HCT116 (cell line): ENCODE results near the gene TMEM101. TPM values are rescaled to one million over a fixed set of nuclear protein-coding genes. Genes with fewer than 3 reads are reported as not detected.

ENCODE experiments used
- ATAC-seq: fragments of 200-7000 bp; cut with Tn5 transposase; 2 replicates; pipeline ENCODE4 v1.9.1; 2020; ENCODE audit warnings: mild to moderate bottlenecking, moderate library complexity
- BruUV-seq: library from RNA; stranded (reverse); fragments of 400-500 nt; replicated peaks from 2 replicates; lab custom pipeline; 2021; lab: Mats Ljungman, UMichigan
- CTCF ChIA-PET: fragments of 300-600 bp; sonication (Branson Sonifier 250); formaldehyde crosslinking; loops from one replicate; lab custom pipeline; 2021; ENCODE audit warnings: antibody characterized with exemption; lab: Charles Lee
- POLR2A ChIA-PET: fragments of 300-600, 350-600 bp; sonication (Branson Sonifier 250); formaldehyde crosslinking; loops from one replicate; lab custom pipeline; 2021; ENCODE audit warnings: antibody characterized with exemption; lab: Charles Lee
- RAD21 ChIA-PET, 2 experiments: fragments of 300-600 bp; sonication (Branson Sonifier 250); formaldehyde crosslinking; loops; one replicate each; lab custom pipeline; 2023; ENCODE audit warnings: low total read pairs in 2 of 2; ENCODE audit not compliant: uncharacterized antibody in 2 of 2, unreplicated experiment in 2 of 2, low non-redundant PET in 1 of 2; lab: Charles Lee
- DNase-seq: peaks from one replicate; pipeline ENCODE4 v3.0.0-alpha.2; 2010; ENCODE audit warnings: low read depth, low spot score
- H2AFZ ChIP-seq: fragments of 200-600 bp; shearing (Covaris generic), sonication (generic); 2 replicates; pipeline ENCODE4 v1.6.1; 2017; ENCODE audit warnings: low read depth, mixed run types, mixed read lengths, antibody characterized with exemption, low read length; ENCODE audit not compliant: poor library complexity, severe bottlenecking
- H3K27ac ChIP-seq: 2 replicates; pipeline ENCODE4 v1.5.1; 2012; ENCODE audit warnings: low read depth, low read length
- H3K27me3 ChIP-seq: fragments of 200-600 bp; sonication (generic); 2 replicates; pipeline ENCODE4 v1.6.1; 2016; ENCODE audit warnings: mixed run types, low read length, mixed read lengths; ENCODE audit not compliant: insufficient read depth
- H3K36me3 ChIP-seq, 2 experiments: fragments of 200-500 bp in 1 of 2; fragments of 200-600 bp in 1 of 2; sonication (Bioruptor generic) in 1 of 2; sonication (generic) in 1 of 2; 2 replicates each; pipeline versions ENCODE4 v1.5.1 to v1.6.1; 2014 to 2016; ENCODE audit warnings: low read length in 2 of 2, inconsistent platforms in 1 of 2, mixed read lengths in 1 of 2, mixed run types in 1 of 2; ENCODE audit not compliant: insufficient read depth in 2 of 2, control insufficient read depth in 1 of 2
- H3K4me1 ChIP-seq, 2 experiments: fragments of 200-600 bp in 1 of 2; sonication (generic) in 1 of 2; 2 replicates each; pipeline versions ENCODE4 v1.5.1 to v1.6.1; 2012 to 2017; ENCODE audit warnings: low read length in 2 of 2, inconsistent platforms in 1 of 2, mild to moderate bottlenecking in 1 of 2, mixed read lengths in 1 of 2, mixed run types in 1 of 2, moderate library complexity in 1 of 2; ENCODE audit not compliant: insufficient read depth in 2 of 2, control insufficient read depth in 1 of 2
- H3K4me2 ChIP-seq: fragments of 200-600 bp; sonication (generic); 2 replicates; pipeline ENCODE4 v1.6.1; 2017; ENCODE audit warnings: mixed run types, low read length, mixed read lengths
- H3K4me3 ChIP-seq, 2 experiments: fragments of 200-600 bp in 1 of 2; sonication (generic) in 1 of 2; replicated peaks in 1 of 2; 2 replicates each; pipeline ENCODE4 v1.5.1; 2011 to 2016; ENCODE audit warnings: low read length in 2 of 2, control low read depth in 1 of 2, low read depth in 1 of 2, mild to moderate bottlenecking in 1 of 2, mixed read lengths in 1 of 2, mixed run types in 1 of 2
- H3K79me2 ChIP-seq: fragments of 200-600 bp; sonication (generic); 2 replicates; pipeline ENCODE4 v1.6.1; 2017; ENCODE audit warnings: mild to moderate bottlenecking, mixed run types, low read length, moderate library complexity, mixed read lengths; ENCODE audit not compliant: insufficient read depth
- H3K9ac ChIP-seq: fragments of 200-600 bp; sonication (generic); 2 replicates; pipeline ENCODE4 v1.6.1; 2016; ENCODE audit warnings: low read length, mixed read lengths
- H3K9me2 ChIP-seq: fragments of 200-600 bp; sonication (generic), shearing (Covaris generic); 2 replicates; pipeline ENCODE4 v1.6.1; 2017; ENCODE audit warnings: mixed run types, mild to moderate bottlenecking, moderate library complexity; ENCODE audit not compliant: insufficient read depth
- H3K9me3 ChIP-seq, 2 experiments: fragments of 200-500 bp in 1 of 2; fragments of 200-600 bp in 1 of 2; sonication (Bioruptor generic) in 1 of 2; sonication (generic) in 1 of 2; 2 replicates each; pipeline ENCODE4 v1.6.1; 2014 to 2017; ENCODE audit warnings: low read length in 2 of 2, mixed read lengths in 2 of 2, inconsistent platforms in 1 of 2, low read depth in 1 of 2, mild to moderate bottlenecking in 1 of 2, mixed run types in 1 of 2, moderate library complexity in 1 of 2; ENCODE audit not compliant: control insufficient read depth in 1 of 2, insufficient read depth in 1 of 2
- H4K20me1 ChIP-seq: fragments of 200-600 bp; sonication (generic), shearing (Covaris generic); 2 replicates; pipeline ENCODE4 v1.6.1; 2017; ENCODE audit warnings: mixed run types, mild to moderate bottlenecking, moderate library complexity; ENCODE audit not compliant: insufficient read depth
- CBX3 ChIP-seq: IDR thresholded peaks from 2 replicates; pipeline ENCODE4 v1.6.1; 2012; ENCODE audit warnings: low read depth
- CEBPB ChIP-seq: IDR thresholded peaks from 2 replicates; pipeline ENCODE4 v1.6.1; 2012; ENCODE audit warnings: low read depth
- EGR1 ChIP-seq: IDR thresholded peaks from 2 replicates; pipeline ENCODE4 v1.6.1; 2012; ENCODE audit warnings: low read depth
- ELF1 ChIP-seq: IDR thresholded peaks from 2 replicates; pipeline ENCODE4 v1.6.1; 2012; ENCODE audit warnings: low read depth, borderline replicate concordance
- EZH2 ChIP-seq: fragments of 200-600 bp; sonication (generic); IDR thresholded peaks from 2 replicates; pipeline ENCODE4 v1.6.1; 2017; ENCODE audit warnings: antibody characterized with exemption, mixed run types
- EZH2phosphoT487 ChIP-seq: fragments of 200-600 bp; IDR thresholded peaks from 2 replicates; pipeline ENCODE4 v1.6.1; 2018; ENCODE audit warnings: antibody characterized with exemption, borderline replicate concordance
- POLR2A ChIP-seq: IDR thresholded peaks from 2 replicates; pipeline ENCODE4 v1.7.0; 2011; ENCODE audit warnings: borderline replicate concordance; ENCODE audit not compliant: insufficient read depth, insufficient read length; ENCODE audit errors: extremely low read depth
- POLR2AphosphoS5 ChIP-seq: IDR thresholded peaks from 2 replicates; pipeline ENCODE4 v1.6.1; 2011; ENCODE audit warnings: mild to moderate bottlenecking, low read depth, low read length, moderate library complexity
- RAD21 ChIP-seq: IDR thresholded peaks from 2 replicates; pipeline ENCODE4 v1.6.1; 2012; ENCODE audit warnings: low read depth, mild to moderate bottlenecking
- SP1 ChIP-seq: IDR thresholded peaks from 2 replicates; pipeline ENCODE4 v1.6.1; 2012; ENCODE audit warnings: low read depth
- TCF7L2 ChIP-seq: IDR thresholded peaks from 2 replicates; pipeline ENCODE4 v1.7.0; 2011; ENCODE audit warnings: borderline replicate concordance, inconsistent platforms; ENCODE audit not compliant: insufficient read depth, insufficient read length; ENCODE audit errors: extremely low read depth
- YY1 ChIP-seq: IDR thresholded peaks from 2 replicates; pipeline ENCODE4 v1.6.1; 2011; ENCODE audit warnings: low read length, low read depth, moderate library complexity, mild to moderate bottlenecking; ENCODE audit not compliant: insufficient replicate concordance; ENCODE audit errors: extremely low read depth
- ZBTB33 ChIP-seq: IDR thresholded peaks from 2 replicates; pipeline ENCODE4 v1.6.1; 2011; ENCODE audit warnings: mild to moderate bottlenecking, low read length, moderate library complexity; ENCODE audit not compliant: insufficient replicate concordance; ENCODE audit errors: extremely low read depth
- ZFX ChIP-seq: fragments of 450-650 bp; IDR thresholded peaks from 2 replicates; pipeline ENCODE4 v1.6.1; 2017
- ZNF274 ChIP-seq: fragments of 200-500 bp; sonication (Bioruptor generic); IDR thresholded peaks from 2 replicates; pipeline ENCODE4 v1.6.1; 2014; ENCODE audit warnings: mild to moderate bottlenecking, low read depth, low read length, inconsistent platforms
- intact Hi-C: fragments of 100-400 bp; cut with micrococcal nuclease; formaldehyde crosslinking; loops from 2 replicates; pipeline ENCODE4 v1.10.0; 2022
- total RNA-seq: library from RNA; stranded (reverse); gene quantifications from one replicate; pipeline ENCODE4 v1.2.1, GENCODE V29; 2021; ENCODE audit not compliant: unreplicated experiment
- TF ChIP-seq, protein P1 (sequence below), 3 experiments: fragments of 200-600 bp in 1 of 3; sonication (generic) in 1 of 3; IDR thresholded peaks in 2 of 3; conservative IDR thresholded peaks in 1 of 3; 2 replicates each; pipeline ENCODE4 v1.5.1; 2012 to 2017; ENCODE audit warnings: low read depth in 2 of 3, low read length in 2 of 3, antibody characterized with exemption in 1 of 3, borderline replicate concordance in 1 of 3, control low read depth in 1 of 3, mild to moderate bottlenecking in 1 of 3, mixed read lengths in 1 of 3, mixed run types in 1 of 3, moderate library complexity in 1 of 3; ENCODE audit not compliant: insufficient read depth in 1 of 3
- TF ChIP-seq, protein P2 (sequence below): IDR thresholded peaks from 2 replicates; pipeline ENCODE4 v1.6.1; 2012
- TF ChIP-seq, protein P3 (sequence below): IDR thresholded peaks from 2 replicates; pipeline ENCODE4 v1.6.1; 2012; ENCODE audit warnings: low read depth

TMEM101 gene
- total RNA-seq, 1 experiment from 2014 or later: 43.8 TPM

- Histone ChIP-seq H3K27ac (no peak overlapping the region), H3K9me2 (no peaks in the 10 kb centered on the region), H3K9me3 (no peaks in the 10 kb centered on the region), H3K9ac (no peak overlapping the region), H3K4me3 (no peak overlapping the region), H2AFZ (no peak overlapping the region), H3K4me1 (no peaks in the 10 kb centered on the region), H3K27me3 (no peaks in the 10 kb centered on the region), H3K36me3 (no peaks in the 10 kb centered on the region), H4K20me1 (no peaks in the 10 kb centered on the region), H3K79me2 (no peaks in the 10 kb centered on the region), H3K4me2 (no peak overlapping the region)
- ATAC-seq (no peak), DNase-seq (no peak)
- no peak for TF ChIP-seq EGR1
- no peak for TF ChIP-seq CBX3
- TF ChIP-seq, protein P1, sequence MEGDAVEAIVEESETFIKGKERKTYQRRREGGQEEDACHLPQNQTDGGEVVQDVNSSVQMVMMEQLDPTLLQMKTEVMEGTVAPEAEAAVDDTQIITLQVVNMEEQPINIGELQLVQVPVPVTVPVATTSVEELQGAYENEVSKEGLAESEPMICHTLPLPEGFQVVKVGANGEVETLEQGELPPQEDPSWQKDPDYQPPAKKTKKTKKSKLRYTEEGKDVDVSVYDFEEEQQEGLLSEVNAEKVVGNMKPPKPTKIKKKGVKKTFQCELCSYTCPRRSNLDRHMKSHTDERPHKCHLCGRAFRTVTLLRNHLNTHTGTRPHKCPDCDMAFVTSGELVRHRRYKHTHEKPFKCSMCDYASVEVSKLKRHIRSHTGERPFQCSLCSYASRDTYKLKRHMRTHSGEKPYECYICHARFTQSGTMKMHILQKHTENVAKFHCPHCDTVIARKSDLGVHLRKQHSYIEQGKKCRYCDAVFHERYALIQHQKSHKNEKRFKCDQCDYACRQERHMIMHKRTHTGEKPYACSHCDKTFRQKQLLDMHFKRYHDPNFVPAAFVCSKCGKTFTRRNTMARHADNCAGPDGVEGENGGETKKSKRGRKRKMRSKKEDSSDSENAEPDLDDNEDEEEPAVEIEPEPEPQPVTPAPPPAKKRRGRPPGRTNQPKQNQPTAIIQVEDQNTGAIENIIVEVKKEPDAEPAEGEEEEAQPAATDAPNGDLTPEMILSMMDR (IDR thresholded peaks at IDR 0.05 in 2 of 3, conservative IDR thresholded peaks at IDR 0.05 in 1 of 3; ENCODE audit: borderline replicate concordance in 1 of 3, insufficient read depth in 1 of 3, low read depth in 2 of 3, low read length in 2 of 3): no peak
- no peak for TF ChIP-seq SP1
- no peak for TF ChIP-seq YY1
- no peak for TF ChIP-seq ZBTB33
- no peak for TF ChIP-seq EZH2
- no peak for TF ChIP-seq RAD21
- TF ChIP-seq TCF7L2: no peak
- no peak for TF ChIP-seq CEBPB
- TF ChIP-seq POLR2A: no peak
- no peak for TF ChIP-seq ZNF274
- no peak for TF ChIP-seq POLR2AphosphoS5
- TF ChIP-seq, protein P2, sequence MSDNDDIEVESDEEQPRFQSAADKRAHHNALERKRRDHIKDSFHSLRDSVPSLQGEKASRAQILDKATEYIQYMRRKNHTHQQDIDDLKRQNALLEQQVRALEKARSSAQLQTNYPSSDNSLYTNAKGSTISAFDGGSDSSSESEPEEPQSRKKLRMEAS: no peak
- no peak for TF ChIP-seq EZH2phosphoT487
- no peak for TF ChIP-seq ELF1
- TF ChIP-seq, protein P3, sequence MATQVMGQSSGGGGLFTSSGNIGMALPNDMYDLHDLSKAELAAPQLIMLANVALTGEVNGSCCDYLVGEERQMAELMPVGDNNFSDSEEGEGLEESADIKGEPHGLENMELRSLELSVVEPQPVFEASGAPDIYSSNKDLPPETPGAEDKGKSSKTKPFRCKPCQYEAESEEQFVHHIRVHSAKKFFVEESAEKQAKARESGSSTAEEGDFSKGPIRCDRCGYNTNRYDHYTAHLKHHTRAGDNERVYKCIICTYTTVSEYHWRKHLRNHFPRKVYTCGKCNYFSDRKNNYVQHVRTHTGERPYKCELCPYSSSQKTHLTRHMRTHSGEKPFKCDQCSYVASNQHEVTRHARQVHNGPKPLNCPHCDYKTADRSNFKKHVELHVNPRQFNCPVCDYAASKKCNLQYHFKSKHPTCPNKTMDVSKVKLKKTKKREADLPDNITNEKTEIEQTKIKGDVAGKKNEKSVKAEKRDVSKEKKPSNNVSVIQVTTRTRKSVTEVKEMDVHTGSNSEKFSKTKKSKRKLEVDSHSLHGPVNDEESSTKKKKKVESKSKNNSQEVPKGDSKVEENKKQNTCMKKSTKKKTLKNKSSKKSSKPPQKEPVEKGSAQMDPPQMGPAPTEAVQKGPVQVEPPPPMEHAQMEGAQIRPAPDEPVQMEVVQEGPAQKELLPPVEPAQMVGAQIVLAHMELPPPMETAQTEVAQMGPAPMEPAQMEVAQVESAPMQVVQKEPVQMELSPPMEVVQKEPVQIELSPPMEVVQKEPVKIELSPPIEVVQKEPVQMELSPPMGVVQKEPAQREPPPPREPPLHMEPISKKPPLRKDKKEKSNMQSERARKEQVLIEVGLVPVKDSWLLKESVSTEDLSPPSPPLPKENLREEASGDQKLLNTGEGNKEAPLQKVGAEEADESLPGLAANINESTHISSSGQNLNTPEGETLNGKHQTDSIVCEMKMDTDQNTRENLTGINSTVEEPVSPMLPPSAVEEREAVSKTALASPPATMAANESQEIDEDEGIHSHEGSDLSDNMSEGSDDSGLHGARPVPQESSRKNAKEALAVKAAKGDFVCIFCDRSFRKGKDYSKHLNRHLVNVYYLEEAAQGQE: no peak
- TF ChIP-seq ZFX: no peak
- intact Hi-C loops: no loop called here
- RAD21 ChIA-PET: no interaction called here
- no TSS peak for BruUV-seq
- POLR2A ChIA-PET: no interaction called here
- CTCF ChIA-PET: no interaction called here
These were observed 40.1 kb downstream of the TMEM101 start for GRCh38 chr17:43974382-43975266.
